Measurements from ENCODE around the gene TRIM58. TPM values are rescaled to one million over a fixed set of nuclear protein-coding genes. Genes with fewer than 3 reads are reported as not detected.

TRIM58 gene
- total RNA-seq, 4 donors from 2014 or later: 0.59 to 7.9 (median 0.87) TPM

GRCh38 chr1:247845011-247845692 lies 11.8 kb upstream of the TRIM58 start:
- Histone ChIP-seq H3K27ac (no peak overlapping the region), H3K9me3 (no peaks in the 10 kb centered on the region), H3K4me1 (no peaks in the 10 kb centered on the region), H3K4me3 (no peak overlapping the region), H3K27me3 (no peaks in the 10 kb centered on the region), H3K36me3 (no peaks in the 10 kb centered on the region)
- DNase-seq (ENCODE audit: low spot score in 2 of 2): no peak
- TF ChIP-seq EP300 (IDR thresholded peaks at IDR 0.05) (no peak), POLR2AphosphoS5 (IDR thresholded peaks at IDR 0.05) (no peak), POLR2A (IDR thresholded peaks at IDR 0.05) (no peak), CTCF (IDR thresholded peaks at IDR 0.05) (no peak)
- WGBS: 75% methylated on average over 12 of the region's 12 CpGs

GRCh38 chr1:247845693-247846017 lies 11.3 kb upstream of the TRIM58 start:
- no peak for DNase-seq (ENCODE audit: low spot score in 2 of 2)
- WGBS: 82% methylated on average over 5 of the region's 5 CpGs

GRCh38 chr1:247848346-247848745 lies 8.6 kb upstream of the TRIM58 start:
- Histone ChIP-seq H3K27me3 (no peaks in the 10 kb centered on the region), H3K4me1 (no peaks in the 10 kb centered on the region), H3K27ac (no peak overlapping the region), H3K36me3 (no peaks in the 10 kb centered on the region), H3K4me3 (no peak overlapping the region), H3K9me3 (no peaks in the 10 kb centered on the region)
- TF ChIP-seq POLR2AphosphoS5 (IDR thresholded peaks at IDR 0.05) (no peak), CTCF (IDR thresholded peaks at IDR 0.05) (no peak), POLR2A (IDR thresholded peaks at IDR 0.05) (no peak), EP300 (IDR thresholded peaks at IDR 0.05) (no peak)
- 90% methylated on average over 7 of the region's 7 CpGs for WGBS
- no peak for DNase-seq (ENCODE audit: low spot score in 2 of 2)

More at GRCh38 chr1:247845693-247846017, 11.3 kb upstream of the TRIM58 start:
- Histone ChIP-seq H3K36me3 (no peaks in the 10 kb centered on the region), H3K27ac (no peak overlapping the region), H3K4me3 (no peak overlapping the region), H3K9me3 (no peaks in the 10 kb centered on the region), H3K27me3 (no peaks in the 10 kb centered on the region), H3K4me1 (no peaks in the 10 kb centered on the region)
- TF ChIP-seq POLR2AphosphoS5 (IDR thresholded peaks at IDR 0.05) (no peak), EP300 (IDR thresholded peaks at IDR 0.05) (no peak), POLR2A (IDR thresholded peaks at IDR 0.05) (no peak), CTCF (IDR thresholded peaks at IDR 0.05) (no peak)

- no peak for DNase-seq (ENCODE audit: low spot score in 2 of 2)
- Histone ChIP-seq H3K27ac (no peak overlapping the region), H3K27me3 (no peaks in the 10 kb centered on the region), H3K4me1 (no peaks in the 10 kb centered on the region), H3K9me3 (peaks cover 2% of the 10 kb centered on the region), H3K36me3 (no peaks in the 10 kb centered on the region), H3K4me3 (no peak overlapping the region)
- TF ChIP-seq CTCF (IDR thresholded peaks at IDR 0.05): no peak
- no peak for TF ChIP-seq POLR2A (IDR thresholded peaks at IDR 0.05)
- TF ChIP-seq EP300 (IDR thresholded peaks at IDR 0.05): no peak
- no peak for TF ChIP-seq POLR2AphosphoS5 (IDR thresholded peaks at IDR 0.05)
- WGBS: 88% methylated on average over 1 of the region's 1 CpG
Observed at GRCh38 chr1:247849616-247850015, 7.4 kb upstream of the TRIM58 start.

GRCh38 chr1:247854899-247855545 lies 2.0 kb upstream of the TRIM58 start:
- Histone ChIP-seq H3K27me3 (peaks cover 18% of the 10 kb centered on the region), H3K4me3 (no peak overlapping the region), H3K36me3 (no peaks in the 10 kb centered on the region), H3K9me3 (peaks cover 2% of the 10 kb centered on the region), H3K27ac (no peak overlapping the region), H3K4me1 (peaks cover 9% of the 10 kb centered on the region)
- TF ChIP-seq CTCF (IDR thresholded peaks at IDR 0.05): no peak
- no peak for TF ChIP-seq POLR2AphosphoS5 (IDR thresholded peaks at IDR 0.05)
- no peak for TF ChIP-seq EP300 (IDR thresholded peaks at IDR 0.05)
- no peak for TF ChIP-seq POLR2A (IDR thresholded peaks at IDR 0.05)
- WGBS: 84% methylated on average over 14 of the region's 14 CpGs
- DNase-seq (ENCODE audit: low spot score in 2 of 2): no peak

Measured in suprapubic skin (tissue), 4 donors.